HepG2 (cell line): Measurements from ENCODE around the gene SORD. TPM values are rescaled to one million over a fixed set of nuclear protein-coding genes. Genes with fewer than 3 reads are reported as not detected.

ENCODE experiments used
- ATF1 ChIP-seq: IDR thresholded peaks from 2 replicates; pipeline ENCODE4 v1.6.1; 2016; ENCODE audit warnings: mild to moderate bottlenecking, control low read depth
- BCL6 ChIP-seq: IDR thresholded peaks from 2 replicates; pipeline ENCODE4 v1.6.1; 2016; ENCODE audit warnings: missing genetic modification reagents, missing compliant biosample characterization
- FOXO4 ChIP-seq: sonication (generic); formaldehyde crosslinking; conservative IDR thresholded peaks from 2 replicates; pipeline ENCODE4 v1.8.1; 2023; ENCODE audit warnings: missing genetic modification reagents
- GPBP1L1 ChIP-seq: sonication (generic); formaldehyde crosslinking; IDR thresholded peaks from 2 replicates; pipeline ENCODE4 v1.5.0; 2020; ENCODE audit warnings: mild to moderate bottlenecking, missing genetic modification reagents
- IRF2 ChIP-seq: IDR thresholded peaks from 2 replicates; pipeline ENCODE4 v1.6.1; 2018; ENCODE audit warnings: missing genetic modification reagents, missing compliant biosample characterization
- KDM4B ChIP-seq: sonication (generic); formaldehyde crosslinking; IDR thresholded peaks from 2 replicates; pipeline ENCODE4 v1.4.0; 2020; ENCODE audit warnings: missing genetic modification reagents
- MAFG ChIP-seq: sonication (generic); formaldehyde crosslinking; IDR thresholded peaks from 2 replicates; pipeline ENCODE4 v1.5.1; 2020; ENCODE audit warnings: mild to moderate bottlenecking, missing genetic modification reagents
- PCBP2 ChIP-seq: fragments of 200-400 bp; formaldehyde crosslinking; optimal IDR thresholded peaks from 2 replicates; pipeline ENCODE3; 2018; ENCODE audit warnings: low read length, low read depth; ENCODE audit not compliant: poor library complexity, severe bottlenecking
- TEAD3 ChIP-seq: optimal IDR thresholded peaks from 2 replicates; pipeline ENCODE3; 2016; ENCODE audit warnings: borderline replicate concordance
- ZFP41 ChIP-seq: sonication (generic); formaldehyde crosslinking; IDR thresholded peaks from 2 replicates; pipeline ENCODE4 v1.4.0; 2020; ENCODE audit warnings: mild to moderate bottlenecking, missing genetic modification reagents, borderline replicate concordance
- ZIK1 ChIP-seq: sonication (generic); formaldehyde crosslinking; IDR thresholded peaks from 2 replicates; pipeline ENCODE4 v1.5.0; 2020; ENCODE audit warnings: mild to moderate bottlenecking, low read depth, missing genetic modification reagents, borderline replicate concordance
- ZNF558 ChIP-seq: sonication (generic); formaldehyde crosslinking; IDR thresholded peaks from 2 replicates; pipeline ENCODE4 v1.9.0; 2022; ENCODE audit warnings: mild to moderate bottlenecking, missing genetic modification reagents, borderline replicate concordance
- polyA plus RNA-seq, 8 experiments: library from polyadenylated mRNA; depleted of rRNA in 3 of 8; stranded (reverse) in 7 of 8; unstranded in 1 of 8; fragments of >200 nt; fragmentation: Illumina TruSeq in 4 of 8; extraction: Trizol in 4 of 8; gene quantifications; 2 replicates each; pipeline versions ENCODE4 v1.2.1 to v1.2.3, GENCODE V29; 2011 to 2016; ENCODE audit warnings: low read depth in 4 of 8, missing spikeins in 1 of 8, mixed read lengths in 1 of 8; ENCODE audit not compliant: insufficient read depth in 1 of 8
- total RNA-seq, 5 experiments: library from RNA; depleted of rRNA; stranded (reverse); fragments of >200 nt; fragmentation: Illumina TruSeq; extraction: Trizol; gene quantifications; 2 replicates each; pipeline ENCODE4 v1.2.3, GENCODE V29; 2016; ENCODE audit warnings: low read depth in 1 of 5
- TF ChIP-seq, protein P1 (sequence below): sonication (generic); formaldehyde crosslinking; IDR thresholded peaks from 2 replicates; pipeline ENCODE4 v1.5.1; 2020; ENCODE audit warnings: mild to moderate bottlenecking, moderate library complexity, missing genetic modification reagents
- TF ChIP-seq, protein P2 (sequence below), 2 experiments: fragments of 450-650 bp in 1 of 2; sonication (generic) in 1 of 2; formaldehyde crosslinking; IDR thresholded peaks; 2 replicates each; pipeline versions ENCODE4 v1.5.0 to v1.8.0; 2020 to 2022; ENCODE audit warnings: mild to moderate bottlenecking in 1 of 2, missing genetic modification reagents in 1 of 2
- TF ChIP-seq, protein P3 (sequence below): sonication (generic); formaldehyde crosslinking; IDR thresholded peaks from 2 replicates; pipeline ENCODE4 v1.5.1; 2020; ENCODE audit warnings: mild to moderate bottlenecking, missing genetic modification reagents, moderate library complexity
- TF ChIP-seq, protein P4 (sequence below): sonication (generic); formaldehyde crosslinking; IDR thresholded peaks from 2 replicates; pipeline ENCODE4 v1.8.0; 2022; ENCODE audit warnings: low read depth, missing genetic modification reagents

The SORD gene
- total and polyA plus RNA-seq, 2 of the 13 experiments (the other 11 are each of a cell fraction or from before 2014, with no cell fraction given) = 59.1 to 95.3 TPM

- TF ChIP-seq, protein P1, sequence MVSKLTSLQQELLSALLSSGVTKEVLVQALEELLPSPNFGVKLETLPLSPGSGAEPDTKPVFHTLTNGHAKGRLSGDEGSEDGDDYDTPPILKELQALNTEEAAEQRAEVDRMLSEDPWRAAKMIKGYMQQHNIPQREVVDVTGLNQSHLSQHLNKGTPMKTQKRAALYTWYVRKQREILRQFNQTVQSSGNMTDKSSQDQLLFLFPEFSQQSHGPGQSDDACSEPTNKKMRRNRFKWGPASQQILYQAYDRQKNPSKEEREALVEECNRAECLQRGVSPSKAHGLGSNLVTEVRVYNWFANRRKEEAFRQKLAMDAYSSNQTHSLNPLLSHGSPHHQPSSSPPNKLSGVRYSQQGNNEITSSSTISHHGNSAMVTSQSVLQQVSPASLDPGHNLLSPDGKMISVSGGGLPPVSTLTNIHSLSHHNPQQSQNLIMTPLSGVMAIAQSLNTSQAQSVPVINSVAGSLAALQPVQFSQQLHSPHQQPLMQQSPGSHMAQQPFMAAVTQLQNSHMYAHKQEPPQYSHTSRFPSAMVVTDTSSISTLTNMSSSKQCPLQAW (CRISPR knock-in tag) = peak; percentile 82; the same call in 1 of the 2 replicates
- TF ChIP-seq ZNF558 (CRISPR knock-in tag) (no peak), ATF1 (CRISPR knock-in tag) (no peak), ZFP41 (CRISPR knock-in tag) (no peak), BCL6 (peak; percentile 8; the same call in 1 of the 2 replicates), MAFG (no peak), FOXO4 (CRISPR knock-in tag) (no peak), GPBP1L1 (CRISPR knock-in tag) (no peak), TEAD3 (CRISPR knock-in tag) (peak; percentile 58), KDM4B (CRISPR knock-in tag) (no peak), IRF2 (CRISPR knock-in tag) (0 out of 2 replicates have a peak, but pooled peaks have one; percentile 60), PCBP2 (no peak), ZIK1 (CRISPR knock-in tag) (no peak)
- TF ChIP-seq, protein P2, sequence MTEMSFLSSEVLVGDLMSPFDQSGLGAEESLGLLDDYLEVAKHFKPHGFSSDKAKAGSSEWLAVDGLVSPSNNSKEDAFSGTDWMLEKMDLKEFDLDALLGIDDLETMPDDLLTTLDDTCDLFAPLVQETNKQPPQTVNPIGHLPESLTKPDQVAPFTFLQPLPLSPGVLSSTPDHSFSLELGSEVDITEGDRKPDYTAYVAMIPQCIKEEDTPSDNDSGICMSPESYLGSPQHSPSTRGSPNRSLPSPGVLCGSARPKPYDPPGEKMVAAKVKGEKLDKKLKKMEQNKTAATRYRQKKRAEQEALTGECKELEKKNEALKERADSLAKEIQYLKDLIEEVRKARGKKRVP (CRISPR knock-in tag; IDR thresholded peaks at IDR 0.05) = no peak
- TF ChIP-seq, protein P3, sequence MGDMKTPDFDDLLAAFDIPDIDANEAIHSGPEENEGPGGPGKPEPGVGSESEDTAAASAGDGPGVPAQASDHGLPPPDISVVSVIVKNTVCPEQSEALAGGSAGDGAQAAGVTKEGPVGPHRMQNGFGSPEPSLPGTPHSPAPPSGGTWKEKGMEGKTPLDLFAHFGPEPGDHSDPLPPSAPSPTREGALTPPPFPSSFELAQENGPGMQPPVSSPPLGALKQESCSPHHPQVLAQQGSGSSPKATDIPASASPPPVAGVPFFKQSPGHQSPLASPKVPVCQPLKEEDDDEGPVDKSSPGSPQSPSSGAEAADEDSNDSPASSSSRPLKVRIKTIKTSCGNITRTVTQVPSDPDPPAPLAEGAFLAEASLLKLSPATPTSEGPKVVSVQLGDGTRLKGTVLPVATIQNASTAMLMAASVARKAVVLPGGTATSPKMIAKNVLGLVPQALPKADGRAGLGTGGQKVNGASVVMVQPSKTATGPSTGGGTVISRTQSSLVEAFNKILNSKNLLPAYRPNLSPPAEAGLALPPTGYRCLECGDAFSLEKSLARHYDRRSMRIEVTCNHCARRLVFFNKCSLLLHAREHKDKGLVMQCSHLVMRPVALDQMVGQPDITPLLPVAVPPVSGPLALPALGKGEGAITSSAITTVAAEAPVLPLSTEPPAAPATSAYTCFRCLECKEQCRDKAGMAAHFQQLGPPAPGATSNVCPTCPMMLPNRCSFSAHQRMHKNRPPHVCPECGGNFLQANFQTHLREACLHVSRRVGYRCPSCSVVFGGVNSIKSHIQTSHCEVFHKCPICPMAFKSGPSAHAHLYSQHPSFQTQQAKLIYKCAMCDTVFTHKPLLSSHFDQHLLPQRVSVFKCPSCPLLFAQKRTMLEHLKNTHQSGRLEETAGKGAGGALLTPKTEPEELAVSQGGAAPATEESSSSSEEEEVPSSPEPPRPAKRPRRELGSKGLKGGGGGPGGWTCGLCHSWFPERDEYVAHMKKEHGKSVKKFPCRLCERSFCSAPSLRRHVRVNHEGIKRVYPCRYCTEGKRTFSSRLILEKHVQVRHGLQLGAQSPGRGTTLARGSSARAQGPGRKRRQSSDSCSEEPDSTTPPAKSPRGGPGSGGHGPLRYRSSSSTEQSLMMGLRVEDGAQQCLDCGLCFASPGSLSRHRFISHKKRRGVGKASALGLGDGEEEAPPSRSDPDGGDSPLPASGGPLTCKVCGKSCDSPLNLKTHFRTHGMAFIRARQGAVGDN (CRISPR knock-in tag) = peak; percentile 63
- TF ChIP-seq, protein P4, sequence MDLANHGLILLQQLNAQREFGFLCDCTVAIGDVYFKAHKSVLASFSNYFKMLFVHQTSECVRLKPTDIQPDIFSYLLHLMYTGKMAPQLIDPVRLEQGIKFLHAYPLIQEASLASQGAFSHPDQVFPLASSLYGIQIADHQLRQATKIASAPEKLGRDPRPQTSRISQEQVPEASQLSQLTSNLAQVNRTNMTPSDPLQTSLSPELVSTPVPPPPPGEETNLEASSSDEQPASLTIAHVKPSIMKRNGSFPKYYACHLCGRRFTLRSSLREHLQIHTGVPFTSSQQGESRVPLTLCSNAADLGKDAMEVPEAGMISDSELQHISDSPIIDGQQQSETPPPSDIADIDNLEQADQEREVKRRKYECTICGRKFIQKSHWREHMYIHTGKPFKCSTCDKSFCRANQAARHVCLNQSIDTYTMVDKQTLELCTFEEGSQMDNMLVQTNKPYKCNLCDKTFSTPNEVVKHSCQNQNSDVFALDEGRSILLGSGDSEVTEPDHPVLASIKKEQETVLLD (CRISPR knock-in tag) = no peak
Measured at GRCh38 chr15:45118131-45118588, 95.2 kb downstream of the SORD start (continued).
